NCI-H345 treated with DMSO at 0.1 percent for 48 hours (cell line): ENCODE results near the gene BMPR2.
"Not testable (repeated sequence)": the region's sequence is repeated elsewhere in the genome, so short reads cannot be mapped to it uniquely, and the experiment has no call there.

Experiments
- DNase-seq: peaks from one replicate; lab custom pipeline; 2025; ENCODE audit not compliant: unreplicated experiment; lab: John Stamatoyannopoulos, UW

Gene BMPR2

DNA sequence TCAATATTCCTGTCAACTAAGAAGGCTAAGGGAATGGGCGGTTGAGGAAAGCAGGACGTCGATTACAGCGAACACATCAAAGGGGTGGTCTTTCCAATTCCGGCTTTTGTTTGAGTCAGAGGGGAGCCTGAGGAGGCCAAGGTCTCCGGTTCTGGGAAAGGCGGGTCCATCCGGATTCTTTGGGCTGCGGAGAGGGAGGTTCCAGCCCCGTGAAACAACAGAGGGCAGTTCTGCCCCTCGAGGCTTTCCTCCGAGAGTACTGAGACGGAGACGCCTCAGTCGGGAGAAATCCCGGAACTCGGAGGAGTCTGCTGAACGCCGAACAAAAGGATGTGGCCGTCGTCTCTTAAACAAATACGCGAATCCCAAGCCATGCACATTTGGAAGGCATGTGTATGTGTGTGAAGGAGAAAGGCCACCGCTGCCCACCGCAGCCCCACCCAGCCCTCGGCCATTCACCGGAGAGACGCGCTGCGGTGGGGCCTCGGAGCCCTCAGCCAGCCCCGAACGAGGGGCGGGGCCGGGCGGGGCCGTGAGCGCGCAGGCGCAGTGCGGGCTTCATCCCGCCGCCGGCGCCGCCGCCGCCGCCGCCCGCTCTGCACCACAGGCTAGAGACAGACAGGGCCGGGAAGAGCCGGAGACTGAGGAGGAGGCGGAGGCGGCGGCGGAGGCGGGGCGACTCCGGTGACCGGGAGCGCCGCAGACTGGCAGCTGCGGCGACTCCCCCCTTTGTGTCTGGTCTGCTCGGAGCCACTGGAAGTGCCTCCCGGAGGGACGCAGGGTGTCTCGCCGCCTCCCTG lies at the start of gene BMPR2:
TSS of gene BMPR2 (plus strand) at position 719 of the 800 bp plus-strand sequence. CDS start 1,148 bp downstream, outside the sequence.
- peak; percentile 71 for DNase-seq

DNA sequence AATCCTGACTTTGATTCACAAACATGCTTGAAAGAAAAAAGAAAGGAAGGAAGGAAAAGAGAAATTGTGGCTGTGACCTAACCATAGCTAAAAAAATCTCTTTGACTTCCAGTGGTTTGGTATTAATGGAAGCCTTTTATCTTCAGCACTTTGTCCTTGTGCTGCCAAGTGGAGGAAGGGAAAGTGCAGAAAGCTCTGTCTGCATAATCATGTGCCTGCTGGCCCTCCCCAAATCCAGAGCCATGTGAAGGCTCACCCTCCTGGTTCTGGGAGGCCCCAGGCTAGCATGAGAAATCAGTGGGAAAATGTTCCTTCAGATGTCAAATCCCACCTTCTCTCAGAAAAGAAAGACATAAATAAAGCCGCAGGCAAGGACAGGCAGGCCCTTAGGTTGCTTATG lies 48.3 kb upstream of the BMPR2 start:
- no peak for DNase-seq

DNA sequence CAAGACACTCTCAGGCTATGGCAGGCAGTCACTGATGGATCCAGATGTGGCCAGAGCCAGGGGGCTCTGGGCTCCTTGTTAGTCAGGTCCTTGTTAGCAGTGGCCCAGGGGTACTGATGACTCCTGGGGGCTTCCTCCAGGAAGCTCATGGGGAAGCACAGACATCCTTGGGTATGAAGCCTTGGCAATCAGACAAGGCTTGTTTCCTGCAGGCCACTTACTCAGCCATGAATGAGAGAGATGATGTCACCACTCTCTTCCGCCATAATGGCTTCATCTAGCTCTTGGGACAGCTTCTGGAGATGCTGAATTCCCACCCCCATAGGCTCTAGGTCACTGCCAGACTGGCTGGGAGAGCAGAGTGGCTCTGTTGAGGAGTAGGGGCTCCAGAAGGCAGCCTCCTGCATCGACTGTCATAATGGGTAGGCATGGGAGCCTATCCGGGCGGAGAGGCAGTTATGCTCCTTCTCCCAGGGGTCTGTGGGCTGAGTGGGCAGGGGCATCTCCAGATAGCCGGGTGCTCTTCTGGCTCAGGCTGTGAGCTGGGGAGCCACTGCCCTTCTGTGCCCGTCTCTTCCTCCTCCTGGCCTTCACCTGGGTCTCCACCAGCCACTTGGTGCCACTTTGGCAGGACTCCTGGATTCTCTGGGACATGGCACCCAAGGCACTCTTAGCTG lies 40.2 kb upstream of the BMPR2 start:
- no peak for DNase-seq

DNA sequence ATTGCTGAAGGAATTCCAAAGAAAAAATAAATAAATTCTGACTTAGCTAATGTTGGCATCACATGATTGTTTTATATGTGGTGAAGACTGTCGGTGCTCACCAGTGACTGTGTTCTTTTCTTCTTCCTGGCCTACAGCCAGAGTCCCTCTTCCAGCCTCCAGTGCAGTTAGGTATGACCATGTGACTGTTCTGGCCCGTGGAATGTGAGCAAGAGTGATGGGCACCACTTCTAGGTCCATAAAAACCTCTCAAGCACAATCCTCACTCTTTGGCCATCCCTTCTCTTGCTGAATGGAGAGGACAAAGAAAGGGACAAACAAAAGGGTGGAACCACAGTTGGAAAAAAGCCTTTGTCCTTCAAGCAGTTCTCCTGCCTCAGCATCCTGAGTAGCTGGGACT lies 39.0 kb upstream of the BMPR2 start:
- DNase-seq: no peak

DNA sequence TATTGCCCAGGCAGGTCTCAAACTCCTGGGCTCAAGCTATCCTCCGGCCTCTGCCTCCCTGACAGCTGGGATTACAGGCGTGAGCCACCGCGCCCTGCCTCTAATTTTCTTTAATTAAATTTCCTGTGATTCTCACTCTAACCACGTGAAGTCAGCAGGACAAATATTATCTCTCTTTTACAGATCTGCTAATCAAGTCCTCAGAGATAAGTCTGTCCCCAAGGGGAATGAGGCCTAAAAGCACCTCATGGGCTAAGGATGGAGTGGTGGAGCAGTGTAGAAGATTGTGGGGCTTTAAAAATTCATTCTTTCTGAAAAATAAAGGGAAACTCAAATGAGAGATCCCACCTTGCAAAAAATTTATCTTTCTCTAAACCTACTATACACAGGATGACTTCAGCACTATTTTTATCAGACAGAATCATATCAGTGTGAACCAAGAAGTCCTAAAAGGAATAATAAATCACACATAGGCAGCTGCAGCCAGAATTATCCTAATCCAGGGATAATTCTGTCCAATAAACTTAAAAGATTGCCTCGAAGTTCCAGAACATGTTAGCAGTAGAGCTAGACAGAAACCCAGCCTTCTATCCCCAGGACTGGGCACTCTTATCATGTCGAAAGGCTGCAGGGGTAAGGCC lies 38.3 kb upstream of the BMPR2 start:
- no peak for DNase-seq

DNA sequence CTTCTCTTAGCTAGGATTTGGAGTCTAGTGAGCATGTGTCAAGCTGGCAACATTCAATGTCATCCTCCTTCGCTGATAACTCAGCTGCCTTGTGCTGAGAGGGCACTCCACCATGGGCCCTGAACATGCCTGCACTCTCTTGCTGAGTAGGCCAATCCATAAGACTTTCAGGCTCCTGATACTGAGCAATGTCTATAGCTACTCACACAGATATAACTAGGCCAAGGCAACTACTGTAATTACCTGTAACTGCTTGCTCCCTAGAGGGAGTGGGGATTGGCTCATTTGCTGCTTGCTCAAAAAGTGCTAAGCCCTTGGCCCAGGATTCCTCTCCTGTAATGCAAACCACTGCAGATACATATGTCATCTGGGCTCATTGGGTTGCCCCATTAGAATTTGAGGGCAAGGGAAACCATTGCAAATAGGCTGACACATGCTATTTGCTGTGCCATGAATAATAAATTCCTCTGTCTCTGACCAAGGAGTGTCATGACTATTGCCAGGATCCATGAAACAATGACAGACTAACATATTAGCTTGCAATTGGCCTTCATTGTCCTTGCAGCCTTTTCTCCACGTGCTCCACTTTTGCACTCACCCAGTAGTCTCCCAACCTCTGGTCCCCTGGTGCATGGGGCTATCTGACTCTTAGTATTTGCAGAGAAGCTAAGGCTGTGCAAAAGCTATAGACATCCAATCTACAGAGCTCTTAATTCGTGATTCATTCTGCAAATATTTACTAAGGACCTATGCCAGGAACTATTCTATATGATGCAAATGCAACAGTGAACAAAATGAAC lies 36.9 kb upstream of the BMPR2 start:
- DNase-seq: peak; percentile 47

DNA sequence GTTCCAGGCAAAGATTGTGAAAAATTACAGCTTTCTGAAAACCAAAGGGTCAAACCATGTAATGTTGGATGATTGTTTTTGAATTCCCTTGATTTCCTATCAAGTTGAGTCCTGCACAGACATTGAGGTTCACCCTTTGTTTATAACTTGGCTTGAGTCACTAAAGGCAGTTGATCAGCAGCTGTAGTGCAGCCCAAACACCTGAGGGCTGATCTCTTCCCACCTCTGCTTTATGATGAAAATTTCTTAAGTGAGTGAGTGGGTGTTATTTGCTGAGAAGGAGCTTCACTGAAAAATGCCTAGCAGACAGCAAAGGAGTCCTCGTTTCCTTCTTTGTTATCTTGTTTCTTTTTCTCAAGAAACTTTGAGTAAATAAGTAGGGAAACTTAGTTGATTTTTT lies 31.9 kb upstream of the BMPR2 start:
- no peak for DNase-seq

DNA sequence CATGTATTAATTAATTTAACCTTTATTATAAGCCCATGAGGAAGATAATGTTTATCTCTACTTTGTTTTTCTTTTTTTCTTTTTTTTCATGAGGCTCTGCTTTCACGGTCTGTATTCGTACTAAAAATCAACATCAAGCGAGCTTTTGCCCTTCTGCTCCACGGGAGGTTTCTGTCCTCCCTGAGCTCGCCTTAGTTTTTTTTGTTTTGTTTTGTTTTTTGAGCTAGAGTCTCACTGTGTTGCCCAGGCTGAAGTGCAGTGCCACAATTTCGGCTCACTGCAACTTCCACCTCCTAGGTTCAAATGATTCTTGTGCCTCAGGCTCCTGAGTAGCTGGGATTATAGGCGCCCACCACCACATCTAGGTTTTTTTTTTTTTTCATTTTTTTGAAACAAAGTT lies 29.9 kb upstream of the BMPR2 start:
- DNase-seq: no peak

DNA sequence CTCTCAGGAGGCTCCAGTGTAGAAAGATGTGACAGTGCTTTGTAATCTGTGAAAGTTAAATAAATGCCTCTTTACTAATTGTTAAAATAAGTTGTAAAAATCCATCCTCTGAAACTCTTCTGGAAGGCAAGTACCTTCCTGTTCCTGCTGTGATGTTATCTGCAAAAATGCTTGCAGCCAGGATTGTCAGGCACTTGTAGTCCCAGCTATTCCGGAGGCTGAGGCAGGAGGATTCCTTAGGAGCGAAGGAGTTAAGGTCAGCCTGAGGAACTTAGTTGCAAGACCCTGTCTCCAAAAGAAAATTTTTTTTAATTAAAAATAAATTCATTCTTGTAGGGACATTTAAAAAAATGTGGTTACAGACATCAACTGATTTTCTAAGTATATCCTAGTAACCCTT lies 22.7 kb upstream of the BMPR2 start:
- no peak for DNase-seq

DNA sequence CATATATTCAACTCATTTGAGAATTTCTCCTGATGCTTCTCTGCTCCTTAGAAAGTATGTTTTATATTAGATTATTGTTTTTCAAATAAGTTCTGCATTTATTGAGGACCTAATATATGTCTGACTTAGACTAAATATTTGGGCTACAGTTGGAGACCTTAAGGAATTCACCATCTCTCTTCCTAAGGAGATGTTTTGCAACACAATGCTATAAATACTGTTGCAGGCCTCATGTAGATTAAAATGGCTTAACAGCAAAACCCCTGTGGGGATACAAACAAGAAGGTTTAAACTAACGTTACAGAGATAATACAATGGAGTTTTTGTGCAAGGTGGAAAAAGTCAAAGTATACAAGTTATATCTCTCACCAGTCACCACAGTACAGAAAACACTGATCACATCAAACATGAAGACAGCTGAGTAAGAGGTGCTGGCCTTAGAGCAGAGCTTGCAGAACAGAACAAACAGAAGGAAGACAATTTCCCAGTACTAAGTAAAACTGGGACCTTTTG lies 20.1 kb upstream of the BMPR2 start:
- no peak for DNase-seq

DNA sequence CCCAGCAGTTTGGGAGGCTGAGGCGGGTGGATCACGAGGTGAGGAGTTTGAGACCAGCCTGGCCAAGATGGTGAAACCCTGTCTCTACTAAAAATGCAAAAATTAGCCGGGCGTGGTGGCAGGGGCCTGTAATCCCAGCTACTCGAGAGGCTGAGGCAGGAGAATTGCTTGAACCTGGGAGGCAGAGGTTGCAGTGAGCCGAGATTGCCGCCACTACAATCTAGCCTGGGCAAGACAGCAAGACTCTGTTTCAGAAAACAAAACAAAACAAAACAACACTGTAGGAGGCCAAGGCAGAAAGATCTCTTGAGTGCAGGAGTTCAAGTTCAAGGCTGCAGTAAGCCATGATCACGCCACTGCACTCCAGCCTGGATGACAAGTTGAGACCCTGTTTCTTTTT lies 17.2 kb upstream of the BMPR2 start:
- DNase-seq: not testable (repeated sequence)

DNA sequence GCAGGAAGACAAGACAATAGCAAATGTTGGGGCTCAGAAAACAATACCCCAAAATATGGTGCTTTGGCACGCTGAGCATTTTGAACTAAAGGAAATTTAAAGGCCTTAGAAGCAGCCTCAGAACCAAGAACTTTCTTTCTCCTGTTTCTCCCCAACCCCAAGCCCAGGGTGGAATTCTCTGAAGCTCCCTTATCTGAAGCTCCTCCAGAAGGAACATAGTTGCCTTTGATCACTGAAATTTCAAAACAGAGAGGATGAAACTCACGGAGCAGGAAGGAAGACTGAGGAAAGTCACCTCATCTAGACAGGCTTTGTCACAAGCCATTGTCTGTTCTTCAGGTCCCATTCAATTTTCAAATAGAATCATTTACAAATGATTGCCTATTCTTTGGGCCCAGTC lies 15.5 kb upstream of the BMPR2 start:
- no peak for DNase-seq

DNA sequence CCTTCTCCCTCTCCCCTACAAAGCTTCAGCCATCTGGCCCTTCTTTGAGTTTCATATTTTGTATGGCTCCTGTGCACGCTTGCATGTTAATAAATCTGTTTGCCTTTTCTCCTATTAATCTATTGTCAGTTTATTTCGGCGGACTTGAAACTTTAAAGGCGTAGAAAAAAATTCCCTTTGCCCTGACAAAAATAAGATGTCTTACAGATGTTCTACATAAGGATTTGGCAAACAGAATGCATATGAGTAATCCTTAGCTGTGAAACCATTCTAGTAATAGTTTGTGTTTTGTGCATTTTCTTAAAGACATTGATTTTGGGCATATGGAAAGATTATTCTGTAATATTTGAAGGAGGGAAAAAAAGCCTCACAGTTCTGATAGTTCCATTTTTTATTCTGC lies 15.0 kb upstream of the BMPR2 start:
- DNase-seq: no peak

DNA sequence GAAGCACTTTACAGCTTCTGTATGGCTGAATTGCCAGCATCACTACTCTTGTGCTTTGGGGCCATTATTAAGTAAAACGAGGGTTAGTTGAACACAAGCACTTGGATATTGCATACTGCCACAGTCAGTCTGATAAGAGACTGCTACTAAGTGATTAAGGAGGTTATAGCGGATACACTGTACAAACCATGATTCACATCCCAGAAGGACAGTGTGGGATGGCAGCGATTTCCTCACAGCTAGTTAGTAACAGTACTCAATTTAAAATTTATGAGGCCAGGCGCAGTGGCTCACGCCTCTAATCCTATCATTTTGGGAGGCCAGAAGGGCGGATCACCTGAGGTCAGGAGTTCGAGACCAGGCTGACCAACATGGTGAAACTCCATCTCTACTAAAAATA lies 2.6 kb upstream of the BMPR2 start:
- no peak for DNase-seq

DNA sequence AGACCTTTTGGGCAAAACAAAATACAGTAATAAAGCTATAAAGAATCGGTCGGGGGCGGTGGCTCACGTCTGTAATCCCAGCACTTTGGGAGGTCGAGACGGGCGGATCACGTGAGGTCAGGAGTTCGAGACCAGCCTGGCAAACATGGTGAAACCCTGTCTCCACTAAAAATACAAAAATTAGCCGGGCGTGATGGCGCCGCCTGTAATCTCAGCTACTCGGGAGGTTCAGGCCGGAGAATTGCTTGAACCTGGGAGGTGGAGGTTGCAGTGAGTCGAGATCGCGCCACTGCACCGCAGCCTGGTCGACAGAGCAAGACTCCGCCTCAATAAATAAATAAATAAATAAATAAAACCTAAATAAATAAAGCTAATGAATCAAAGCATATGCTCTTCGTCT lies 1.7 kb upstream of the BMPR2 start:
- not testable (repeated sequence) for DNase-seq

DNA sequence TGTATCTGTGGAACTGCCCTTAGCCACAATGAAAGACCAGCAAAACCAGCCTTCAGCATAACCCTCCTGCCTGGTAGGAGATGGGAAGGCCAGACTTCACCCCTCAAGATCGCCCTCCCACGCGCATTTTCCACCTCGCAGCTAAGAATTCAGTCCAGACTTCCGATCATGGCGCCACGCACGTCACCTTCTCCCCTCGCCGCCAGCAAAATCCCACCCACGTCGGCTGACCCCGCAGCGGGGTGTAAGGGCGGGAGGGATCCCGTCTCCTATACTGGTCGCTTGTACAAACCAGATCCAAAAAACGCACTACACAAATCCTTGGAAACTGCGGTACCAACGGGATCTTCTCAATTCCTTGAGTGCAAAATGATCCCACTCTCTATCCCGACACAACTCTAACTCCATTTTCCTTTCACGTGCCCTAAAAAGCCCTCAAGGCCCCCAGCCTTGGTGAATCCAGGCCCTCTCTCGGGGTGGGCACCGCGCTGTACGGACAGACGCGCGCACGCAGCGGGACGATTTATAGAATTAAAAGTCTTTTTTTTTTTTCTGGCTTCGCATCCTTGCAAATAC lies 1.0 kb upstream of the BMPR2 start:
- peak; percentile 56 for DNase-seq

DNA sequence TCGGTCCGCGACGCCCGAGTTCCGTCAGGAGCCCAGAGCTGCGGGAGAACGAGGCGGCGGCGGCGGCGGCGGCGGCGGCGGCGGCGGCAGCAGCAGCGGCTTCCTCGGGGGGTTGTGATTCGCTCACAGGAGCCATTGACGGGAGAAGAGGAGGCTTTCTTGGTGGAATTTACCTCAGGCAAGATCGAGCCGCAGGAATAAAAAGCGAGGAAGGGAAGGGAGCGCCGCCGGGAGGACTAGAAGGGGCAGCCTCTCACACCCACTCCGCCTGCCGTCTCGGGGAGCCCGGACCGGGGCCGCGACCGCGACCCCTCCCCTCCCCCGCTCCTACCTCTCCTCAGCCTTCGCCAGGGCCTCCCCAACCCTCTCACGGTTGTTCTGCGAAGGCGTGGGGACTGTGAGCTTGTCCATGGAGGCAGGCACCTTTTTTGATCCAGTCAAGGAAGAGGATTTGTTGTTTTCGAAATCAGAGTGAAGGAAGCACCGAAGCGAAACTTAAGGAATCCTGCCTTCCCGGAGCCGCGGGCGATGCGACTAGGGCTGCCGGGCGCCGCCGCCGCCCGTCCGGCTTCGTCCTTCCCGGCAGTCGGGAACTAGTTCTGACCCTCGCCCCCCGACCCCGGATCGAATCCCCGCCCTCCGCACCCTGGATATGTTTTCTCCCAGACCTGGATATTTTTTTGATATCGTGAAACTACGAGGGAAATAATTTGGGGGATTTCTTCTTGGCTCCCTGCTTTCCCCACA lies 506 bp downstream of the BMPR2 start:
- no peak for DNase-seq

DNA sequence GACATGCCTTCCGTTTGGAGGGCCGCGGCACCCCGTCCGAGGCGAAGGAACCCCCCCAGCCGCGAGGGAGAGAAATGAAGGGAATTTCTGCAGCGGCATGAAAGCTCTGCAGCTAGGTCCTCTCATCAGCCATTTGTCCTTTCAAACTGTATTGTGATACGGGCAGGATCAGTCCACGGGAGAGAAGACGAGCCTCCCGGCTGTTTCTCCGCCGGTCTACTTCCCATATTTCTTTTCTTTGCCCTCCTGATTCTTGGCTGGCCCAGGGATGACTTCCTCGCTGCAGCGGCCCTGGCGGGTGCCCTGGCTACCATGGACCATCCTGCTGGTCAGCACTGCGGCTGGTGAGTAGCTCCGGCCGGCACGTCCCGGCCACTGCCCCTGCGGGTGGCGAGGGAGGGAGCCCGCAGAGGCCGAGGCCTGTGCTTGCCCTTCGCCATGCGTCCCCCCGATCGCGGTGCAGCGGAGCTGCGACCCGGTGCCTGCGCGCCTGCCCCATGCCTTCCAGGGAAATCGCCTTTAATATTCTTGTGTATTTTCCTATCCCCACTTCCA lies 1.2 kb downstream of the BMPR2 start:
- no peak for DNase-seq

DNA sequence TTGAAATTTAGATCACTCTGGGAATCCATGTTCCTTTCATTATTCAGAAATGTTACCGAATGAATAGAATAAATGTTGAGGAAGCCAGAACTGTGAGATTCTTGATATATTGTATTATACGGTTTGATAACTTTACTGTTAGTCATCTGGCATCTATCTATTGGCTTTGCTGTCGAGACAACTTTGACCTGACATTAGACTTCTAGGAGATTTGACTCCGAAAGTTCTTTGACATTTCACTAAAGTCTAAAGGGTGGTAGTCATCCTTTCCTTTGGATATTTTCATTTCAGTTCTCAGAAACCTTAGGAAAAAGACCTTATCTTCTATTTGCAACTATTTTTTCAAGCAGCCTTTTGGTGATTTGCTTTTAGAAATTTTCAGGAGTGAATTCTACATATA lies 1.9 kb downstream of the BMPR2 start:
- DNase-seq: no peak
